Measurements from ENCODE around the gene TMC8. TPM values are rescaled to one million over a fixed set of nuclear protein-coding genes. Genes with fewer than 3 reads are reported as not detected.

TMC8 gene
- total and polyA plus RNA-seq, 5 donors from 2014 or later = 61.8 to 454 (median 76.0) TPM

GRCh38 chr17:78122931-78123249 lies 7.7 kb upstream of the TMC8 start:
- no peaks in the 10 kb centered on the region for H3K27me3 Mint-ChIP-seq
- DNase-seq (no peak), ATAC-seq (ENCODE audit: low read depth in 2 of 2) (no peak)
- peaks cover 23% of the 10 kb centered on the region for H3K36me3 Mint-ChIP-seq
- H3K9me3 Mint-ChIP-seq = peaks cover 0 to 1% (median 0%) of the 10 kb centered on the region in 7 donors
- H3K27ac Mint-ChIP-seq = peak overlapping the region; percentile 47 to 99 (median 89)
- H3K27ac ChIP-seq (ENCODE audit: insufficient read depth, low read length, poor library complexity, severe bottlenecking) = peak overlapping the region; percentile 92
- H3K36me3 ChIP-seq (ENCODE audit: control insufficient read depth, insufficient read depth, low read length) = peaks cover 63% of the 10 kb centered on the region
- no peaks in the 10 kb centered on the region for H3K9me3 ChIP-seq (ENCODE audit: control insufficient read depth in 2 of 2, low read length in 2 of 2)
- no peaks in the 10 kb centered on the region for H3K27me3 ChIP-seq (ENCODE audit: control insufficient read depth, insufficient read depth, low read length)
- H3K4me3 ChIP-seq (ENCODE audit: low read depth, low read length) = peak overlapping the region; percentile 37
- H3K4me1 Mint-ChIP-seq = peaks cover 0 to 77% (median 25%) of the 10 kb centered on the region in 4 donors
- H3K4me3 Mint-ChIP-seq = peak overlapping the region; percentile 86 to 96 (median 89)
- peaks cover 88% of the 10 kb centered on the region for H3K4me1 ChIP-seq (ENCODE audit: control insufficient read depth, insufficient read depth, low read length, poor library complexity, severe bottlenecking)

DNA sequence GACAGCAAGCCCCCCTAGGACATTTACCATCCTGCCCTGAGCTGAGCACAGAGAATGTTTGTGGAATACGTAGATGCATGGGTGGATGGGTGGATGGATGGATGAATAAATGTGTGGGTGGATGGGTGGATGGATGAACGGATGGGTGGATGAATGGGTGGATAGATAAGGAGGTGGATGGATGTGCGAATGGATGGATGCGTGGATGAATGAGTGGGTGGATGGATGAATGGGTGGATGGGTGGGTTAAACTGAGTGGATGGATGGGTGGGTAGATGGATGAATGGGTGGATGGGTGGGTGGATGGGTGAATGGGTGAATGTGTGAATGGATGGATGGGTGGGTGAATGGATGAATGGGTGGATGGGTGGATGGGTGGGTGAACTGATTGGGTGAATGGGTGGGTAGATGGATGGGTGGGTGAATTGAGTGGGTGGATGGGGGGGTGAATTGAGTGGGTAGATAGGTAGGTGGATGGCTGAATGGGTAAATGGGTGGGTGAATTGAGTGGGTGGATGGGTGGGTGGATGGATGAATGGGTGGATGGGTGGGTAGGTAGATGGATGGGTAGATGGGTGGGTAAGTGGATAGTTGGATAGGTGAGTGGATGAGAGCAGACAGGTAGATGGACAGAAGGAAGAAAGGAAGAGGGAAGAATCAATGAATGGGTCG lies 7.2 kb upstream of the TMC8 start:
- no peak for DNase-seq
- H3K27me3 Mint-ChIP-seq = no peaks in the 10 kb centered on the region
- Histone ChIP-seq H3K27ac (ENCODE audit: insufficient read depth, low read length, poor library complexity, severe bottlenecking) (peak overlapping the region; percentile 92), H3K4me3 (ENCODE audit: low read depth, low read length) (peak overlapping the region; percentile 37), H3K36me3 (ENCODE audit: control insufficient read depth, insufficient read depth, low read length) (peaks cover 61% of the 10 kb centered on the region), H3K27me3 (ENCODE audit: control insufficient read depth, insufficient read depth, low read length) (no peaks in the 10 kb centered on the region), H3K4me1 (ENCODE audit: control insufficient read depth, insufficient read depth, low read length, poor library complexity, severe bottlenecking) (peaks cover 87% of the 10 kb centered on the region), H3K9me3 (ENCODE audit: control insufficient read depth in 2 of 2, low read length in 2 of 2) (no peaks in the 10 kb centered on the region)
- H3K4me3 Mint-ChIP-seq = peak overlapping the region; percentile 86 to 96 (median 89)
- peaks cover 0 to 1% (median 0%) of the 10 kb centered on the region in 7 donors for H3K9me3 Mint-ChIP-seq
- ATAC-seq (ENCODE audit: low read depth in 2 of 2) = no peak
- H3K27ac Mint-ChIP-seq = peak overlapping the region; percentile 85 to 99 (median 95)
- H3K4me1 Mint-ChIP-seq = peaks cover 0 to 73% (median 25%) of the 10 kb centered on the region in 4 donors
- H3K36me3 Mint-ChIP-seq = peaks cover 23% of the 10 kb centered on the region

DNA sequence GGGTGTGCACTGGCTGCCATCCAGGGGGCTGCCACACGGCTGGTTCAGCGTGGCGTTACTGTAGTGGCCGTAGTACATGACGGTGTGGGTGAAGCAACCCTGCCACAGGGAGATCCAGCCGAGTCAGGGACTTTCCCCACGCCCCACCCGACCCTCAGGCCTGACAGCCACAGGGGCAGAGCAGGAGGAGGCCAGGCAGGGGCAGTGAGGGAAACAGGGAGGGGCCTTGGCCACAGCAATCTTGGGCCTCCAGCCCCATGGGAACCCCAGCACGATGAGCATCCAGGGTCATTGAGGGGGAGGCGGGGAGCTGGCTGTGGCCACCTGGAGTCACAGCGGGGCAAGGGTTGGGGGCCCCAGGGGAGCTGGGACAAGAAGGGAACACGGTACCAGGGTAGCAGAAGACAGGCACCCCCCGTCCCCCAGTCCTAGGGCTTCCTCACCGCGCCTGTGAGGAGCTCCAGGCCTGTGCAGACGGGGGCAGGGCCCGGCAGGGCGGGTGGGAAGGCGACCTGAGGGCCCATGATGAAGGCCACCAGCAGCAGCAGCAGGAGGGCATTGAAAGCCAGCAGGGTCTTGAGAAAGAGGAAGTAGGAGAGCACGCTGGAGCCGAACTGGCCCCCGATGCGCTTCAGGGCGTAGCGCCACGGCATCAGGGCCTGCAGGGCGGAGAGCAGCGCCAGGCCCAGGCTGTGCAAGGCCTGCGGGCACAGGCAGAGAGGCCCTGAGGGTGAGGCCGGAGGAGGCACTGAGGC lies 6.3 kb upstream of the TMC8 start:
- H3K36me3 Mint-ChIP-seq = peaks cover 23% of the 10 kb centered on the region
- Histone ChIP-seq H3K27ac (ENCODE audit: insufficient read depth, low read length, poor library complexity, severe bottlenecking) (peak overlapping the region; percentile 92), H3K4me3 (ENCODE audit: low read depth, low read length) (no peak overlapping the region)

DNA sequence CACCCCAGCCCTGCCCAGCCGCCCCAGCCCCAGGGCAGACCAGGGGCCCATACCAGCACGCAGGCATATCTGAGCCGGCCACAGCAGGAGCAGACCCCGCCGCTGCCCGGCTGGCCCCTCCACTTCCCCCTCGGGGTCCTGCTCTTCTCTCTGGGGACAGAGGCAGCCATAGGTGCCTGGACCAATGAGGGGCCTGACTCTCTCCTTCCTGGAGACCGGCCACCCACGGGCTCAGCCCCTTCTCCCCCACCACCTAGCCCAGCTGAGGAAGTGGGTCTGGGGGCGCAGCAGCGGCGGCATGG lies 5.8 kb upstream of the TMC8 start:
- H3K4me1 ChIP-seq (ENCODE audit: control insufficient read depth, insufficient read depth, low read length, poor library complexity, severe bottlenecking) = peaks cover 85% of the 10 kb centered on the region
- H3K4me1 Mint-ChIP-seq = peaks cover 0 to 75% (median 27%) of the 10 kb centered on the region in 4 donors
- DNase-seq (no peak), ATAC-seq (ENCODE audit: low read depth in 2 of 2) (no peak)
- peaks cover 2% of the 10 kb centered on the region for H3K27me3 Mint-ChIP-seq
- H3K27ac Mint-ChIP-seq = peak overlapping the region in 1 of 3 donors; percentile 76
- peak overlapping the region in 3 of 4 donors; percentile 73 to 96 (median 94) for H3K4me3 Mint-ChIP-seq
- H3K36me3 Mint-ChIP-seq = peaks cover 23% of the 10 kb centered on the region
- H3K36me3 ChIP-seq (ENCODE audit: control insufficient read depth, insufficient read depth, low read length) = peaks cover 47% of the 10 kb centered on the region
- no peaks in the 10 kb centered on the region for H3K27me3 ChIP-seq (ENCODE audit: control insufficient read depth, insufficient read depth, low read length)
- H3K9me3 Mint-ChIP-seq = peaks cover 0 to 1% (median 0%) of the 10 kb centered on the region in 7 donors
- no peak overlapping the region for H3K4me3 ChIP-seq (ENCODE audit: low read depth, low read length)
- H3K9me3 ChIP-seq (ENCODE audit: control insufficient read depth in 2 of 2, low read length in 2 of 2) = no peaks in the 10 kb centered on the region
- peak overlapping the region; percentile 92 for H3K27ac ChIP-seq (ENCODE audit: insufficient read depth, low read length, poor library complexity, severe bottlenecking)

More for the DNA sequence above, 6.3 kb upstream of the TMC8 start:
- no peaks in the 10 kb centered on the region for H3K27me3 ChIP-seq (ENCODE audit: control insufficient read depth, insufficient read depth, low read length)
- peaks cover 52% of the 10 kb centered on the region for H3K36me3 ChIP-seq (ENCODE audit: control insufficient read depth, insufficient read depth, low read length)
- DNase-seq (no peak), ATAC-seq (ENCODE audit: low read depth in 2 of 2) (no peak)
- H3K9me3 Mint-ChIP-seq = peaks cover 0 to 1% (median 0%) of the 10 kb centered on the region in 7 donors
- H3K27me3 Mint-ChIP-seq = no peaks in the 10 kb centered on the region
- peak overlapping the region; percentile 81 to 96 (median 86) for H3K4me3 Mint-ChIP-seq
- peaks cover 84% of the 10 kb centered on the region for H3K4me1 ChIP-seq (ENCODE audit: control insufficient read depth, insufficient read depth, low read length, poor library complexity, severe bottlenecking)
- peaks cover 0 to 73% (median 26%) of the 10 kb centered on the region in 4 donors for H3K4me1 Mint-ChIP-seq
- H3K9me3 ChIP-seq (ENCODE audit: control insufficient read depth in 2 of 2, low read length in 2 of 2) = no peaks in the 10 kb centered on the region
- H3K27ac Mint-ChIP-seq = peak overlapping the region; percentile 85 to 96 (median 95)

GRCh38 chr17:78125138-78125913 lies 5.2 kb upstream of the TMC8 start:
- Histone ChIP-seq H3K9me3 (ENCODE audit: control insufficient read depth in 2 of 2, low read length in 2 of 2) (no peaks in the 10 kb centered on the region), H3K27me3 (ENCODE audit: control insufficient read depth, insufficient read depth, low read length) (no peaks in the 10 kb centered on the region), H3K4me3 (ENCODE audit: low read depth, low read length) (no peak overlapping the region), H3K36me3 (ENCODE audit: control insufficient read depth, insufficient read depth, low read length) (peaks cover 44% of the 10 kb centered on the region), H3K27ac (ENCODE audit: insufficient read depth, low read length, poor library complexity, severe bottlenecking) (peak overlapping the region; percentile 92), H3K4me1 (ENCODE audit: control insufficient read depth, insufficient read depth, low read length, poor library complexity, severe bottlenecking) (peaks cover 87% of the 10 kb centered on the region)
- Mint-ChIP-seq H3K27me3 (peaks cover 5% of the 10 kb centered on the region), H3K36me3 (peaks cover 23% of the 10 kb centered on the region), H3K27ac (peak overlapping the region in 1 of 3 donors; percentile 76), H3K4me1 (peaks cover 0 to 78% (median 30%) of the 10 kb centered on the region in 4 donors), H3K9me3 (peaks cover 0 to 1% (median 0%) of the 10 kb centered on the region in 7 donors), H3K4me3 (peak overlapping the region; percentile 70 to 94 (median 74))
- DNase-seq = peak in 2 of 3 donors; percentile 43 to 71
- ATAC-seq (ENCODE audit: low read depth in 2 of 2) = no peak

GRCh38 chr17:78125976-78126894 lies 4.3 kb upstream of the TMC8 start:
- peaks cover 28% of the 10 kb centered on the region for H3K36me3 Mint-ChIP-seq

GRCh38 chr17:78126895-78127238 lies 3.7 kb upstream of the TMC8 start:
- Mint-ChIP-seq H3K4me1 (peaks cover 0 to 67% (median 25%) of the 10 kb centered on the region in 4 donors), H3K36me3 (peaks cover 24% of the 10 kb centered on the region), H3K27me3 (peaks cover 5% of the 10 kb centered on the region), H3K4me3 (peak overlapping the region; percentile 93 to 100 (median 94)), H3K9me3 (no peaks in the 10 kb centered on the region), H3K27ac (peak overlapping the region; percentile 92 to 98 (median 93))
- Histone ChIP-seq H3K36me3 (ENCODE audit: control insufficient read depth, insufficient read depth, low read length) (peaks cover 39% of the 10 kb centered on the region), H3K4me3 (ENCODE audit: low read depth, low read length) (peak overlapping the region; percentile 77), H3K4me1 (ENCODE audit: control insufficient read depth, insufficient read depth, low read length, poor library complexity, severe bottlenecking) (peaks cover 84% of the 10 kb centered on the region), H3K9me3 (ENCODE audit: control insufficient read depth in 2 of 2, low read length in 2 of 2) (no peaks in the 10 kb centered on the region), H3K27me3 (ENCODE audit: control insufficient read depth, insufficient read depth, low read length) (no peaks in the 10 kb centered on the region), H3K27ac (ENCODE audit: insufficient read depth, low read length, poor library complexity, severe bottlenecking) (peak overlapping the region; percentile 92)
- ATAC-seq (ENCODE audit: low read depth in 2 of 2) (no peak), DNase-seq (no peak)

More at GRCh38 chr17:78125976-78126894, 4.3 kb upstream of the TMC8 start:
- Mint-ChIP-seq H3K27me3 (peaks cover 5% of the 10 kb centered on the region), H3K9me3 (no peaks in the 10 kb centered on the region), H3K4me3 (peak overlapping the region; percentile 70 to 94 (median 94)), H3K4me1 (peaks cover 0 to 73% (median 29%) of the 10 kb centered on the region in 4 donors), H3K27ac (peak overlapping the region in 2 of 3 donors; percentile 92 to 98)
- H3K27me3 ChIP-seq (ENCODE audit: control insufficient read depth, insufficient read depth, low read length) = no peaks in the 10 kb centered on the region
- ATAC-seq (ENCODE audit: low read depth in 2 of 2) (no peak), DNase-seq (no peak)
- peaks cover 87% of the 10 kb centered on the region for H3K4me1 ChIP-seq (ENCODE audit: control insufficient read depth, insufficient read depth, low read length, poor library complexity, severe bottlenecking)
- no peaks in the 10 kb centered on the region for H3K9me3 ChIP-seq (ENCODE audit: control insufficient read depth in 2 of 2, low read length in 2 of 2)
- H3K27ac ChIP-seq (ENCODE audit: insufficient read depth, low read length, poor library complexity, severe bottlenecking) = peak overlapping the region; percentile 92
- peak overlapping the region; percentile 77 for H3K4me3 ChIP-seq (ENCODE audit: low read depth, low read length)
- peaks cover 39% of the 10 kb centered on the region for H3K36me3 ChIP-seq (ENCODE audit: control insufficient read depth, insufficient read depth, low read length)
